CD4-positive, alpha-beta T cell treated with Interleukin-21 for 1 hour (primary cell): ENCODE results near the gene NFIX.
A peak's percentile ranks its signal among the peaks of the same experiment; 100 is the strongest.

ENCODE experiments used
- DNase-seq: peaks from one replicate; pipeline ENCODE4 v3.0.0-alpha.2; 2020

The NFIX gene

DNA sequence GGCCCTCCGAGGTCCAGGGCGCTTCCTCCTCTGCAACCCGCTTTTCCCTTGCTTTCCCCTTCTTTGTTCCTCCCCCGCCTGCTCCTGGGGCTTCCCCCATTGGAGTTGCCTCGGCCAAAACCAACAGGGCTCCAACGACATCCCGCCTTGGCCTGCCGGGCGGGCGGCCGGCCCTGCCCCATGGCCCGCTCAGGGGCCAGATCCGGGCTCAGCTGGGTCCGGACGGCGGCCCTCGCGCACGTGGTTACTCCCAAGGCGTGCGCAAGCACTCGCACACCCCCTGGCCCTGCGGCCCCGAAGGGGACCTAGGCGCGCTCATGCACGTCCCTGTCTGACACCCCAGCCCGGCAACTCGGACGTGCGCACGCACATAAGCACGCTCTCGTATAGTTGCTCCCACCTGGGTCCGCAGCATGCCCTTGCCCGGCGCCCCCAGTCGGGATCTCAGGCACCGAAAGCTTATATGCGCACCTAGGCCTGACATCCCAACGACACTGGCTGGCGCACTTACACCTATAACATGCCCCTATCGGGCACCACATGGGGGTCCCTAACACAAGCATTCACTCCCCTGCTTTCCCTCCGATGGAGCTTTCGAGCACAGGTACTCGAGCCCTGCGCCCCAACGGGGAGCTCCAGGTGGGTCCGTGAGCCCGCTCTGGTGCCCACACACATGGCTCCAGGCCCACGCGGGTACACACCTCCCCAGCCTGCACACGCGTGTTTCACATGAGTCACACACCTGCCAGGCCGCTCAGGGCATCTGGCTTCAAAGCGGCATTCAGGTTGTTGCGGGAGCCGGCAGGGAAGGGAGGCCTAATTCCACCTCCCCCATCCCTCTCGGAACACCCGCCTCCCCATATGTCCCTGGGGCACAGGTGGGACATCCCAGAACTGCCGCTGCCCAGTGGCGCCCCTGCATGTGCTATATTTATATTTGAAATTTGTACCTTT lies 15.0 kb downstream of the NFIX start:
- no peak for DNase-seq

DNA sequence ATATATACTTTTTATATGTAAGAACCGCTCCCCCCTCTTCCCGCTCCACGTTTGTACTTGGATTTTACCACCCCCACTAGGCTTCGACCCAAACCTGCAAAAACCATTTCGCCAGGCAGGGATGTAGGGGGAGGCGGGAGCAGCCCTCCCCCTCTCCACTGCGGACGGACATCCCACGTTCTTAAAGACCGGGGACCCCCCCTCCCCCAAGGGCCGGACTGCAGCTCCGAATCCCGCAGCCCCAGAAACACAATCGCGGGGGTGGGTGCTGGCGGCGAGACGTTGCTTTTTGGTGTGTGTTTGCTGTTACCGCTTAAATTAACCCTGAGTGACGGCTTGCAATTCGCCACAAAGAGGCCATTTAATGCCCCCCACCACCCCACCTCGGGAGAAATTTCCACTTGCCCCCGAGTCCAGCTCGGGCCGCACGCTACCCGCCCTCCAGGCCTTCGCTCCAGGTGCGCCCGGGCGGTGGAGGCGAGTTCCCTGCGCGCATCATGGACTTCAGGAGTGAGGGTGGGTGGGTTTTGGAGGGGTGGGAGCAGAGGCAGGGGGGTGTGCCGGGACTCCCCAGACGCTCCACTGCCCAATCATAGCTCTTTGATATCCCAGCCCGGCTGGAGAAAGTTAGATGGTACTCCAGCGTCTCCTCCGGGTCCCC lies 15.8 kb downstream of the NFIX start:
- DNase-seq, result no peak

DNA sequence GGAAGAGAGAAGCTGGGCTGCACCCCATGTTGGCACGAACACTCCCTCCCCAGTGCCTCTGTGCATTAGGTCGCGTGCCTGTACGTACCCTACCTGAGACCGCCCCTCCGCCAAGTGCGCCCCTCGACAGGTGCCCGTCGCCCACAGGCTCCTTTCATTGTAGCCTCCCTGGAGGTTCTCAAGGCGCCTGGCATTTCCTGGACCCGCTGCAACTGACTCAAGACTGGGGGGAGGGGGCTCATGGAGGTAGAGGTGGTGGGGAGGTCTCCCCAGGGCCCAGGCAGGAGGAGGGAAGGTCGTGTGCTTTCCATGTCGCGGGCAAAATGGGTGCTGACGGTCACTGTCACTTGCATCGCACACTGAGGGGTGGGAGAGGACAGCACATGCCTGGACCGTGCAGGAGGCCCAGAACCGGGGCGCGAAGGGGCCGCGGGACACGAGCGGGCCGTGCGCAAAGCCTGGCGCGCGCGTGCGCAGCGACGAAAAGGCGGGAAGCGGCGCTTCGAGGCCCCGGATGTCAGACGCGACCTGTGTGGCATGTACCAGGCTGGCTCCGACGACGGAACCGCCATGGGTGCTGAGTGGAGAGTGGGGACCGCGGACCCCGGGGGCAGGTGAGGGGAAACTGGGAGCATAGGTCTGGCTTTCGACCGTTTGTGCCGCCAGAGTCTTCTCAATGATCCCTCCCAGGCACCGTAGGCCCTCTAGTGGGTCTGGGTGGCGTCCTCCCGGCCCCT lies 16.5 kb downstream of the NFIX start:
- no peak for DNase-seq

DNA sequence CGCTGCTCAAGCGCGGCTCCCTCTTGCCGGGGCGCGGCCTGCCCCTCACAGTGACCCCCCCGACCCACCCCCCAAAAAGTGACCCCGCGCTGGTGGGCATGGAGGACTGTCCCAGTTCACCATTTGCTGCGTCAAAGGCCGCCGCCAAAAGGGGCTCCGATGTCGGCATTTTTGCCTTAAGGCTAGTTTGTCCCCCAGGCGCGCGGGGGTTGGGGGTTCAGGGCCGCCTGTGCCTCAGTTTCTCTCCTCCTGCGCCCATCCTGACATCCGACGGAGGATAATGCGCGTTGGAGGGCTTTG lies 17.1 kb downstream of the NFIX start:
- DNase-seq, result no peak

DNA sequence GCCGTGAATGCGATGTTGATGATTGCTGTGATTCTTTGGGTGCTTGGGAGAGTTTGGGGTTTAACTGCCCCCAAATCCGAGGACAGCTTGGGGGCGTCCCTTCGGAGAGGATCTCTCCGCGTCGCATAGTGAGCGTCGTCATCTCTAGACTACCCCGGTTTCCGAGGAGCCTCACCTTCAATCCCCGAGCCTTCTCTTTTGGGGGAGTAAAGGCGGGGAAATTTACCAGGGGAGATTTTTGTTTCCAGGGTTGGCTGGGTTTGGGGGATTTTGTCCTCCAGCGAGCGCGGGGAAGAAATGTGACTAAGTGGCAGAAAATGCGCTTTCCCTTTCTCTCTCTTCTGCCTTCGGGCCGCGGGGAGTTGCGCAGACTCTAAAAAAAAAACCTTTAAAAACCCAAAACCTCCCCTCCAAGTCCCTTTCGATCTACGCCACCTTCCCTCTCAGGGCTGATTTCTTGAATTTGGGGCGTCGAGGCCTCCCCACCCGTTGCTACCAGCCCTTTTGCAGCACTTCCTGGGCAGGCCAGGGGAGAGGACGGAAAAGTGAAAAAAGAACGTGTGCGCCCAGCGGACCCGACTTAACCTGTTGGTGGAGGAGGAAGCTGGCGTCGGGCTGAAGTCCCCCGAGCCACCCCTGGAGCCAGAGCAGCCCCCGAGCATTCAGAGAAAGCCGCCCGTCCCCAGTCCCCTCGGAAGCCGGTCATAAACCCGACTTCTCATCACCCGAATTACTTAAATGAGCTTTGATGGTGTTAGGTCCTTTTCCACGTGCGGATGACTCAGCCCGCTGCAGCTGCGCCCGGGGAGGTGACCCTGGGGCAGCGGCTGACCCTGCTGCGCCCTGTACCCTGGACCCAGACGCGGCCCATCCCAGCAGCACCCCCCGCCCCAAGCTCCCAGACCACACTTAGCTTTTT lies 17.7 kb downstream of the NFIX start:
- DNase-seq, result peak; percentile 28

DNA sequence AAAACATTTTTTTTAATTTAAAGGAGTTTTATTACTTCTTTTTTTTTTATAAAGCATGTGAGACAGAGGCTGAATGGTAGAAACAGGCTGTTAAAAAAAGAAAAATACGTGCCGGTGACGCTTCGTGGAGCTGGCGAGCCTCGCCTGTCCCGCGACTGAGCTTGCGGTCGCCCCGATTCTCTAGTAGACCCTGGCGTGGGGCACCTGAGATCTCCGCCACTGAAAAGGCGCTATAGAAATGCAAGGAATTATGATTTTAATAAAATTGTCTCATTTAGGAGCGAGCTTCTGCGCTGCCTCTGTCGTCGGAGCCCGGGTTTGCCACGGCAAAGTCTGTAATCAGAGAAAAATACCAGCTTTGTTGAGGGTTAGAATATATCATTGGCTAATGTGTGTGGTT lies 18.4 kb downstream of the NFIX start:
- no peak for DNase-seq

DNA sequence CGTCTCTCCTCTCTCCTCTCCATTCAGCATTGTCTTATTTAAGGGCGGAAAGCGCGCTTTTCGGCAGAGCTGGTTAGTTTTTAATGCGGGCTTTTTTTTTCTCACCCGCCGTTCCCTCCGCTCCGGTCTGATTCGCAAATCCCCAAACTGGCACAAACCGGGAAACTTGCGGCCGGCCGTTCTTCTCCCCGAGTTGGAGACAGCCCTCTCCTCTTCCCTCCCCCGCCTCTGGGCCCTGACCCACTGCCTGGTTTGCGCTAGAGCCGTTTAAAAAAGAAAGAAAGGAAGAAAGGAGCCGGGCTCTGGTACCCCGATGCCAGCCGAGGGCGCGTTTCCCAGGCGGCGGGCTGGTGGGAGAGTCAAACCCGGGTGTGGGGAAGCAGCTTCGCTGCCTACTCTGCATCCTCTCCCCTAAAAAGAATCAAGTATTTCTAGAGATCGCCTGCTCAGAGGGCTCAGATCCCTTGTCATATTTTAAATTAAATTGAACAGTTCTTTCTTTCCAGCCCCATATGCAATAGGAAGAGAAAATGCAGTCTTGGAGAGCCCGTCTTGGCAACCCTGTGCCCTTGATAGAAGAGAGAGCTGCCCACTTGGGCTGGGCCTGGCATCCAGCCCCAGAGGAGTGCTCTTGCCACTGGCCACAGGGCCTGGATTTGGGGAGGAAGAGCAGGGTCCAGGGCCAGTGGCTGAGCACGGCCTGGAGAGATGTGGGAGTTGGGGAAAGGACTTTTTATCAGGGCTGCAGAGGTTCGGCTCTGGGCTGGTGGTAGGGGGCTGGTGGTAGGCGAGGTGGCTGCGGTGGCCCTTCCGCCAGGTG lies 19.0 kb downstream of the NFIX start:
- DNase-seq, result no peak

DNA sequence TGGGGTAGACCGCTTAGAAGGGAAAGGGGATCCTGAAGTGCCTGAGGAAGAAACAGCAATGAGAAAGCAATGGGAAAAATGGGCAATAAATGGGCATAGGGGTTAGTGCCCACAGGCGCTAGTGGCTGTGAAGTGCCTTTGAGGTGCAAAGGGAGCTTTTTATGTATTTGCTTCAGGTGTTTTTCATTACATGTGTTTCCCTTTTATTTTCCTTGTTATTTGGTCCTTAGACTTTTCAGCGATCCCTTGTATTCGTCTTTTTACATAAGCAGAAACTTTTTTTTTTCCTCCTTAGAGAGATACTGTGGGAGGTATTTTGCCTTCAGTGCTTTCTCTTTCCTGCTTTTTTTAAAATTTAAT lies 19.6 kb downstream of the NFIX start:
- DNase-seq, result no peak

DNA sequence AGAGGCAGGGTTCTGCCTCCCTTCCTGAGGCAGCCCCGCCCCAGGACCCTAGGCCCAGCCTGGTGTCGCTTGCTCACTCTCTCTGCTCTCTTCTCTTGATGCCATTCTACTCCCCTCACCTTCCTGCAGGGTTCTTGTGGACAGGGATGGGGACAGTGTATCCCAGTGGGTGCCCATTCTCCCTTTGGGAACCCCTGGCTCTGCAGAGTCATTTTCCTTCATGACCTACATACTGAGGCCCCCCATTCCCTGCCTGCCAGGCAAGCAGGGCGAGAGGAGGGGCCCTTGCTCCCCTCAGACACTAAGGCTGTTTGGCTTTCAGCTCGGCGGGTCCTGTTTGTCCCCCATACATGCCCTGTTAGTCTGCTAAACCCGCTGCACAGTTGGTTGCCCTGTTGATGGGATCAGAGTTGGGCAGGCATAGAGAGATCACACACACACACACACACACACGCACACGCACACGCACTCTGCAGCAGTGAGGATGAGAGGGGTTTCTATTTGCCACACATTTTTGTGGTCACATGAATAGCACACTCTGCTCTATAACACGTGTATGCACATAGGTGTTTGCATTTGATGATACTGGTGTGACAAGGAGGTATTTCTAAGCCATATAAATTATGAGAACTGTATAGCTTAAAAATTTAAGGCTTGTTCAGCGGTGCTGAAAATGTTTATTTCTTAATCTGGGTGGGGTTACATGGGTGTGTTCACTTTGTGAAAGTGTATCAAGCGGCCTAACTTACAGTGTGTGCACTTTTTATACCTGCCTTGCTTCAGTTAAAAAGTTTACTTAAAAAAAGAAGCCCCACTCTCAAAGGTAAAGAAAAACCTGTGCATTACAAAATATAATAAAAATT lies 20.3 kb downstream of the NFIX start:
- DNase-seq, result no peak

DNA sequence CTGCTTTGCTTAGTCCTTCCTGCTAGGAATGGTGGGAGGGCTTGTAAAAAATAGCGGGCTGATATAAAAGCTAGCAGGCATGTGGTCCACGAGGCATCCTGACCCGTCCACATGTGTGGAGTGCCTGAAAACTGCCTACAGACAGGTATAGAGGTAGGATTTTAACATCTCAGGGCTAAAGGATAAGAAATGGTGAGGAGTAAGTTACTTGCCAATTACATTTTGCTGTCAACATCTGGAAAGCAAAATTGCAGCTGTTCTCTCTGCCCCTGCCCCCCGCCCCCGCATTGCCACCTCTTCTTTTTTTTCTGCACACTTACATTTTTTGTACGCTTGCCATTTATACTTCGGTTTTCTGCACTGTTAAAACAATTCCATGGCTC lies 21.0 kb downstream of the NFIX start:
- no peak for DNase-seq

DNA sequence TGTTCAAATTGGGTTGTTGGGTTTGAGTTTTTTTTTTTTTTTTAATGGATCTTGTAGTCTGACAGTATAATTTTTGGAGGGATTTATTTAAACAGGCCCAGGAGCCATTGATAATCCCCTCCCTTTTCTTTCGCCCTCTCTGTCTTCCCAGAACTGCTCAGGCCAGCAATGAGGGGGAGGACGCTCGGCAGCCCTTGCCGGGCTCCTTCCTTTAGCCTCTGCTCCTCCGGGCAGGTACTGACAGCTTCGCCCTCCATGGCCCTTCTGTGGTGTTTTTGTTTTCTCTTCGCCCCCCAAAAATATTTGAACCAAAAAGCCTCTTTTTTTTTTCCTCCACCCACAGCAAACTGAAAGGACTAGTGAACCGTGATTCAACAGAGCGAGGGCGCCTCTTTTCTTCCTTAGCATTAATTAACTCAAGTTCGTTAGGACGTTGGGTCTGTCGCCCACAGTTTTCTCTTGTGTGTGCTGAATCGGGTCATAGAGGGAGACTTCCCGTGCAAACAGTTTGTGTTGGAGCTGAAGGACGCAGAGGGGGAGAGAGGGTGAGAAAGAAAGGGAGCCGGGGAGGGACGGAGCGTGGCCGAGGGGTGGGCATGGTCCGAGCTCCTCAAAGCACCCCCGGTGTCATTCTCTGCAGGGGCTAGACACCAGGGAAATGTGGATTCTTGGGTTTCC lies 21.5 kb downstream of the NFIX start:
- DNase-seq, result no peak

DNA sequence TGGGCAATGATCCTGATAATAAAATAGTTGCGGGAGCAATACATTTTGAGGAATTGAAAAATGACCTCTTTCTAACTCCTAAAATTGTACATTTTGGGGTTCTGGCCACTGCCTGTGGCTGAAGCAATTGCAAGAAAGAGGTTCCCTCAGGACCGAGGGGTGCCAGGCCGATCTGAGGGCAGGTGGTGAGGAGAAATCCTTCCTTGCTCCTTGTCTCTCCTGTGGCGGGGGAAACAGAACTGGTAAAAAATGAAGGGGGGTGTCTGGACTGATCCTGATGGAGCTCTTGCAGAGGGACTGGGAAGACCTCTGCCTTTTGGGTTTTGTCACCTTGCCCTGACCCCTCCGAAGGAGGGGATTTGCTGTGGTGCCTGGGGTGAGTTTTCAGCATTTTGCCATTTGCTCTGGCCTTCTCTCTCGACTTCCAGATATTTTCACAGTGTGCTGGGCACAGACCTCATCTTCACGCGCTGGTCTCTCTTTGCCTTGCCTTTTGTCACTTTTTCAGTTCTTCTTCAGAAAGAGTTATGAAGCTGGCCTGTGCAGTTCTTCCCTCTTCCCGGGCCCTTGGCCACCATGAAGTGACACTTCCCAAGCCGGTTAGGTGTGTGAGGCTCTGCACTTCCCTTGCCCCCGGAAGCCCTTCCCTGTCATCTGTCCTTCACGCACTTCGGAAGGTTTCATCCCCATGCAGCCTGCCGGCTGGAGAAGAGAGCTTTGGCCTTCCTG lies 22.2 kb downstream of the NFIX start:
- no peak for DNase-seq

DNA sequence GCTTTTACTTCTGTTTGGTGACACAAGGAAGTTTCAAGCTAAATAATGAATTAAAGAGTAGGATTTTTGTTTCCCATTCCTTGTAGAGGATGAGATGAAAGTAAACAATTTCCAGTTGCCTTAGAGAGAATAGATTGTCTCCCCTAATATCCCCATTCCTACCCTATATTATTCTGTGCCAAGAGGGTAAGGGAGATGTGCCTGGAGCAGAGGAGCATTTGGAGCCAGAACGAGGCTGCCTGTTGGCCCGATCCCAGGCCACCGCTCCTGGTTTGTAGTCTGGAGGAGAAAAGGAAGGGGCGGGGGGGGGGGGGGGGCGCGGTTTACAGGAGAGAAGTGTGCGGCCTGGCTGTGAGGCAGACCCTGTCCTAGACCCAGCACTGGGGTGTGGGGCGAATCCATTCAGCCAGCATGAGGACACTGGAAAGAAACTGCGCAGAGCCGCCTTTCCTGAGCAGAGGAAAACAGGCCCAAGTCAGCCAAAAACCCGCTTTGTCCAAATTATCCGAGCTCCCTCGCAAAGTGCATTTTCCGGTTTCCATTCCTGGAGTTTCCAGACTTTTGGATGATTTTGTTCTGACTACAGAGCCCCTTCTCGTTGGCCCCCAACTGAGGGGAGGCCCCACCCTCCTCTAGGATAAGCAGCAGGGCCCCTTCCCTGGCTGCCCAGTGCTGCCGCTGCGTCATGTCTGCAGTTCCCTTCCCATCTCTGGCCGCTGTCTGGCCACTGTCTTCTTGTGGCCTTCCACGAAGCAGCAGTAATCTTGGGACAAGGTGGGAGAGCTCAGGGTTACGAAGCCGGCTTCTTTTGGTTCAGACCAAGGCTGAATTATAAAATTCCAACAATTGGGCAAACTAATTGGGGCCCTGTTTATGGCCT lies 23.0 kb downstream of the NFIX start:
- no peak for DNase-seq

DNA sequence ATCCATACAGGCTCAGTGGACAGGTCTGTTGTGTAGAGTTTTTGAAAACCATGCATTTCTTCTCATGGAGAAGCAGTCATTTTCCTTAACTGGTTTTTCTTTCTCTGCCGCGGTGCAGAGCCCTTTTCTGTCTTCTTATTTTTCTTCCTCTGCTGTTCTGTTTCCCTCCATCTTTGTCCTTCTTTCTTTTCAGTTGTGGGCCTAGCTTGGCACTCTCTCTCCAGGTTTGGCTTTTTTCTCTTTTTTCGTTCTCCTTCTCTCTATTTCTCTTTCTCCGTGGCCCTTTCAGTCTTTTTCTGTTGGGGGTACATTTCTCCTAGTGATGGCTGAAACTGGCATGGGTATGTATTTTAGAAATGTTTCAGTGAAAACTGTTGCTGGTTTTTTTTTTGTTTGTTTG lies 24.1 kb downstream of the NFIX start:
- no peak for DNase-seq

DNA sequence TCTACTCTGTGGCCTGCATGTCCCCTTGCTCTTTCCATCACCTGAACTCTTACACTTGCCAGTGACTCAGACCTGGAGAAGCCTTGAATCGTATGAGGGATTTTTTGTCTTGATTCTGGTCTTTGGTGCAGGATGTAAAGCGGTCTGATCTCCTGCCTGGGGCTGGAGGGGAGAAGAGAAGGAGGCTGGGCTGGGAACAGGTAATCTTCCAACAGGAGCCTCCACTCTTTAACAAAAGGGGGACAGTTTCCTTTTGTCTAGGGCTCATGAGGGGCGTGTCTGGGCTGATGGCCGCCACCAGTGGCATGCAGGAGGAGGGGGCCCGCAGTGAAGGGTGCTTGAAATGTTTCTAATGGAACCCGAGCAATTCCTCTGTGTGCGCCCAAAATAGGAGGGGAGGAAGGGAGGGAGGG lies 24.7 kb downstream of the NFIX start:
- DNase-seq, result no peak

DNA sequence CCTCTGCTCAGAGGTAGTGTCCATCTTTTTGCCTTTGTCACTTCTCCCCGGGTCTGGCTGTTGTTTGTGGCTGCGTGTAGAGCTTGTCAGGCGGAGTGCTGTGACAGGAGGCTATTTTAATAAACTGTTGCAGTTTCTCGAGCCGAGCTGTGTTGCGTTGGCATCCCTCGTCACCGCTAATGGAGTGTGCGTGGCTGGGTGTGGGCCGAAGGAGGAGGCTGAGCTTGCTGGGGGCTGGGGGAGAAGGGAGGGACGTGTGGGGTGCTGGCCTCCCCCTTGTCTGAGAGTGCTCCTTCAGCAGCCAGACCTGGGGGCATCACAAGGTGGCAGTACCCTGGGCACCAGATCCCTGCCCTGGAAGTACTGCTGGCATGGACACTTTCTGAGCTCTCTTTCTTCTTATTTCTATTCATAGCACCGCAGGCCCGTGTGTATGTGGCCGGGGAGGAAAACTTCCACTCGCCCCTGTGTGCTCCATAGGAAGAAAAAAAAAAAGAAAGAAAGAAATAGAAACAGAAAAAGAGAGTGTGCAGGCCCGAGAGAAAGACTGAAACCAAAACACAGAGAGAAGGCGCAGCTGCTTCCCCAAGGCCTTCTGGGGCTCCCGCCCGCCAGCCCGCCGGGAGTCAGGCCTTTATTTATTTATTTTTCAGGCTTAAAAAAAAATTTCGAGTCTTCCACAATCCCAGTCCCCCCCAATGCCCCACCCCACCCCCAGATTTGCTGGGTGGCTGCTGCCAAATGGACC lies 27.0 kb downstream of the NFIX start:
- no peak for DNase-seq

DNA sequence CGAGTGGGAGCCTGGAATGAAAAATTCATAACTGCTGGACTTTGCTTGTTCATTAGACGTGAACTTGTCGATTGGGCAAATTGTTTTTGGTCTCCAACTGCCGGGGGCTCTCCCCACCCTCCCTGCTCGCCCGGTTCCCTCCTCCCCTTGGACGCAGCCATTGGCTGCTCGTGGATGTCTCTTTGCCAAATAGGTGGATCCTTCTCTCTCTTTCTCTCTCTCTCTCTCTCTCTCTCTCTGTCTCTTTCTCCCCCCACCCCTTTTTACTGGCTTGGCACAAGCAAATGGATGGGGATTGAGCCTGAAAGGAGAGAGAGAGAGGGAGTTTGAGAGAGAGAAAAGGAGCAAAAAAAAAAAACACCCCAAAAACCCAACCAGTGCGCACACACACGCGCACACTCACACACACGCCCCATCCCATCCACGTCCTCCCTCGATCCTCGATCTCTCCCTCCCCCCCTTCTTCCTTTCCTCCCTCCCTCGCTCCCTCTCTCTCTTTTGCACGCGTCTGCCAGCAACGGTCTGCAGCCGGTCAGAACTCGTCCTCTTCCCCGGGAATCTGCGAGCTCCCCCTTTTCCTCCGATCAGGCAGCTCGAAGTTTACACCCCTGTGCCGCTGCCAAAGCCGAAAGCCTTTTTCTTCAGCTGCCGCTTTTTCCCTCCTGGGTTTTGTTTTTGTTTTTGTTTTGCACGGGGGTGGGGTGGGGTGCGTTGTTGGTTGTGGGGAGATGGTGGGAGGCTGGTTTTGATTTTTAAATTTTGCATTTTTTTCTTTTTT lies 27.8 kb downstream of the NFIX start:
- DNase-seq, result no peak
